Neural progenitor cell (in vitro differentiated cells): ENCODE measurements around the gene GCK.

ENCODE experiments used
- EZH2phosphoT487 ChIP-seq: fragments of 200-600 bp; sonication (generic); IDR thresholded peaks from 2 replicates; pipeline ENCODE4 v1.6.1; 2017; ENCODE audit warnings: antibody characterized with exemption
- TF ChIP-seq, protein P1 (sequence below): fragments of 200-600 bp; sonication (generic); IDR thresholded peaks from 2 replicates; pipeline ENCODE4 v1.5.1; 2017; ENCODE audit warnings: antibody characterized with exemption, mild to moderate bottlenecking

DNA sequence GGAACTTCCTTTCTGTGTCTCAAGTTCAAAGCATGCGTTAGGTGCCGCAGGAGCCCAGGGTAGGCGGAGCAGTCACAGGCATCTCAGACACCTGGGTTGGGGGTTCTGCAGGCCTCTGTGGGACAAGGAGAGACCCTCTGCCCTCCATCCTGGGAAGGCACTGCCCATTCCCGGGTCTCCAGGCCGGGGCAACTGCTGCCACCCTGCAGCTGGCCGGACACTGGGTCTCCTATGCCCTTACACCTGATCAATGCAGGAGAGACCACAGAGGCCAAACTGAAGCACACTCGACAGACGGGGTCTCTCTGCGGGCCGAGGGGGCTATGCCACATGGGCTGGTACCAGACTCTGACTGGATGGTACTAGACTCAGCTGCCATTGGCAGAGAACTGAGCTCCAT is 48.5 kb upstream of the GCK start:
- no peak for TF ChIP-seq EZH2phosphoT487
- TF ChIP-seq, protein P1, sequence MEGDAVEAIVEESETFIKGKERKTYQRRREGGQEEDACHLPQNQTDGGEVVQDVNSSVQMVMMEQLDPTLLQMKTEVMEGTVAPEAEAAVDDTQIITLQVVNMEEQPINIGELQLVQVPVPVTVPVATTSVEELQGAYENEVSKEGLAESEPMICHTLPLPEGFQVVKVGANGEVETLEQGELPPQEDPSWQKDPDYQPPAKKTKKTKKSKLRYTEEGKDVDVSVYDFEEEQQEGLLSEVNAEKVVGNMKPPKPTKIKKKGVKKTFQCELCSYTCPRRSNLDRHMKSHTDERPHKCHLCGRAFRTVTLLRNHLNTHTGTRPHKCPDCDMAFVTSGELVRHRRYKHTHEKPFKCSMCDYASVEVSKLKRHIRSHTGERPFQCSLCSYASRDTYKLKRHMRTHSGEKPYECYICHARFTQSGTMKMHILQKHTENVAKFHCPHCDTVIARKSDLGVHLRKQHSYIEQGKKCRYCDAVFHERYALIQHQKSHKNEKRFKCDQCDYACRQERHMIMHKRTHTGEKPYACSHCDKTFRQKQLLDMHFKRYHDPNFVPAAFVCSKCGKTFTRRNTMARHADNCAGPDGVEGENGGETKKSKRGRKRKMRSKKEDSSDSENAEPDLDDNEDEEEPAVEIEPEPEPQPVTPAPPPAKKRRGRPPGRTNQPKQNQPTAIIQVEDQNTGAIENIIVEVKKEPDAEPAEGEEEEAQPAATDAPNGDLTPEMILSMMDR: no peak
